RPMI7951 (cell line): ENCODE results near the gene ZFX. TPM values are rescaled to one million over a fixed set of nuclear protein-coding genes. Genes with fewer than 3 reads are reported as not detected.
"Not testable (repeated sequence)": the region's sequence is repeated elsewhere in the genome, so short reads cannot be mapped to it uniquely, and the experiment has no call there.

Experiments used
- DNase-seq: peaks from one replicate; pipeline ENCODE4 v3.0.0-alpha.2; 2012; ENCODE audit warnings: low read depth
- total RNA-seq: library from RNA; depleted of rRNA; stranded (reverse); fragments of >200 nt; shearing (Covaris generic); gene quantifications from 2 replicates; pipeline ENCODE4 v1.2.3, GENCODE V29; 2014; rRNA removed

Gene ZFX
- 36.9 and 37.6 TPM in 2 replicates for total RNA-seq

- DNase-seq = peak; percentile 71
Observed at GRCh38 chrX:24149351-24150050, at the start of gene ZFX. ZFX (plus strand) TSS chrX:24149729; CDS start chrX:24172743, 23,014 bp downstream.

- peak; percentile 36 for DNase-seq
Observed at GRCh38 chrX:24100713-24101112, 48.8 kb upstream of the ZFX start.

- no peak for DNase-seq
Observed at GRCh38 chrX:24110069-24110468, 39.5 kb upstream of the ZFX start.

- no peak for DNase-seq
Observed at GRCh38 chrX:24113181-24113580, 36.3 kb upstream of the ZFX start.

- peak; percentile 77 for DNase-seq
Observed at GRCh38 chrX:24117258-24117657, 32.3 kb upstream of the ZFX start.

GRCh38 chrX:24124244-24124799 lies 25.2 kb upstream of the ZFX start:
- no peak for DNase-seq

- no peak for DNase-seq
Observed at GRCh38 chrX:24125028-24125612, 24.4 kb upstream of the ZFX start.

GRCh38 chrX:24131476-24131875 lies 18.1 kb upstream of the ZFX start:
- no peak for DNase-seq

- peak; percentile 92 for DNase-seq
Observed at GRCh38 chrX:24133312-24133711, 16.2 kb upstream of the ZFX start.

GRCh38 chrX:24135768-24136167 lies 13.8 kb upstream of the ZFX start:
- DNase-seq = not testable (repeated sequence)

GRCh38 chrX:24137192-24137591 lies 12.3 kb upstream of the ZFX start:
- DNase-seq = no peak

- not testable (repeated sequence) for DNase-seq
Observed at GRCh38 chrX:24143982-24144381, 5.5 kb upstream of the ZFX start.

GRCh38 chrX:24144528-24144927 lies 5.0 kb upstream of the ZFX start:
- no peak for DNase-seq

- DNase-seq = peak; percentile 31
Observed at GRCh38 chrX:24145303-24146186, 4.0 kb upstream of the ZFX start.

- peak; percentile 43 for DNase-seq
Observed at GRCh38 chrX:24146283-24146949, 3.1 kb upstream of the ZFX start.

- DNase-seq = no peak
Observed at GRCh38 chrX:24147165-24147564, 2.4 kb upstream of the ZFX start.

- DNase-seq = peak; percentile 27
Observed at GRCh38 chrX:24148121-24148520, 1.4 kb upstream of the ZFX start.

GRCh38 chrX:24148535-24149350 lies 786 bp upstream of the ZFX start:
- DNase-seq = peak; percentile 28

GRCh38 chrX:24150051-24150790 lies 692 bp downstream of the ZFX start:
- peak; percentile 85 for DNase-seq

- DNase-seq = no peak
Observed at GRCh38 chrX:24150898-24151297, 1.4 kb downstream of the ZFX start.
